SU-DHL-6 (cell line): Measurements from ENCODE around the gene MSS51.

Experiments
- H2AFZ ChIP-seq: fragments of 200-600 bp; sonication (generic); 2 replicates; pipeline ENCODE4 v1.6.1; 2014; ENCODE audit warnings: low read depth, mild to moderate bottlenecking, moderate library complexity, mixed read lengths, antibody characterized with exemption, low read length; ENCODE audit not compliant: severe bottlenecking
- H3F3A ChIP-seq: fragments of 200-600 bp; shearing (Covaris generic); 2 replicates; pipeline ENCODE4 v1.6.0; 2016; ENCODE audit warnings: antibody characterized with exemption, mild to moderate bottlenecking; ENCODE audit not compliant: insufficient read depth
- H3K27ac ChIP-seq: fragments of 200-600 bp; sonication (generic); 2 replicates; pipeline ENCODE4 v1.5.1; 2016; ENCODE audit warnings: low read depth, mild to moderate bottlenecking, low read length, moderate library complexity, mixed read lengths
- H3K27me3 ChIP-seq: fragments of 200-600 bp; sonication (generic), shearing (Covaris generic); 2 replicates; pipeline ENCODE4 v1.6.0; 2014; ENCODE audit warnings: mild to moderate bottlenecking, low read length
- H3K36me3 ChIP-seq: fragments of 200-600 bp; sonication (generic); 2 replicates; pipeline ENCODE4 v1.6.1; 2014; ENCODE audit warnings: mild to moderate bottlenecking, low read length, mixed read lengths
- H3K4me2 ChIP-seq: fragments of 300-600, 200-600 bp; shearing (Covaris generic), sonication (generic); 2 replicates; pipeline ENCODE4 v1.6.0; 2014; ENCODE audit warnings: low read length, low read depth, mild to moderate bottlenecking; ENCODE audit not compliant: poor library complexity, severe bottlenecking
- H3K4me3 ChIP-seq: fragments of 200-600 bp; sonication (generic); 2 replicates; pipeline ENCODE4 v1.5.1; 2014; ENCODE audit warnings: antibody characterized with exemption, low read length, mild to moderate bottlenecking, mixed read lengths; ENCODE audit not compliant: insufficient read depth, poor library complexity, severe bottlenecking
- H3K79me2 ChIP-seq: fragments of 200-600 bp; sonication (generic); 2 replicates; pipeline ENCODE4 v1.6.1; 2014; ENCODE audit warnings: mild to moderate bottlenecking, low read length, moderate library complexity; ENCODE audit not compliant: insufficient read depth
- H3K9ac ChIP-seq: fragments of 200-600 bp; sonication (generic); 2 replicates; pipeline ENCODE4 v1.7.0; 2014; ENCODE audit warnings: mild to moderate bottlenecking, low read length
- H3K9me2 ChIP-seq: fragments of 200-600 bp; sonication (generic); replicated peaks from 2 replicates; pipeline ENCODE4 v1.6.1; 2014; ENCODE audit warnings: low read length; ENCODE audit not compliant: insufficient read depth
- H3K9me3 ChIP-seq: fragments of 200-600 bp; sonication (generic); 2 replicates; pipeline ENCODE4 v1.6.1; 2014; ENCODE audit warnings: low read length, mixed read lengths; ENCODE audit not compliant: insufficient read depth
- H4K20me1 ChIP-seq: fragments of 200-600 bp; sonication (generic); 2 replicates; pipeline ENCODE4 v1.6.1; 2014; ENCODE audit warnings: low read depth, mild to moderate bottlenecking, antibody characterized with exemption, low read length, moderate library complexity, mixed read lengths
- EZH2phosphoT487 ChIP-seq: fragments of 200-600 bp; sonication (generic), shearing (Covaris generic); conservative IDR thresholded peaks from 2 replicates; pipeline ENCODE4 v1.6.1; 2018; ENCODE audit warnings: mild to moderate bottlenecking, antibody characterized with exemption, low read length, moderate library complexity, mixed read lengths
- TF ChIP-seq, protein P1 (sequence below): fragments of 200-600 bp; sonication (generic); IDR thresholded peaks from one replicate; pipeline ENCODE4 v1.5.1; 2017; ENCODE audit warnings: antibody characterized with exemption, mild to moderate bottlenecking, low read length, moderate library complexity; ENCODE audit not compliant: insufficient read depth, poor library complexity, severe bottlenecking

MSS51 gene

DNA sequence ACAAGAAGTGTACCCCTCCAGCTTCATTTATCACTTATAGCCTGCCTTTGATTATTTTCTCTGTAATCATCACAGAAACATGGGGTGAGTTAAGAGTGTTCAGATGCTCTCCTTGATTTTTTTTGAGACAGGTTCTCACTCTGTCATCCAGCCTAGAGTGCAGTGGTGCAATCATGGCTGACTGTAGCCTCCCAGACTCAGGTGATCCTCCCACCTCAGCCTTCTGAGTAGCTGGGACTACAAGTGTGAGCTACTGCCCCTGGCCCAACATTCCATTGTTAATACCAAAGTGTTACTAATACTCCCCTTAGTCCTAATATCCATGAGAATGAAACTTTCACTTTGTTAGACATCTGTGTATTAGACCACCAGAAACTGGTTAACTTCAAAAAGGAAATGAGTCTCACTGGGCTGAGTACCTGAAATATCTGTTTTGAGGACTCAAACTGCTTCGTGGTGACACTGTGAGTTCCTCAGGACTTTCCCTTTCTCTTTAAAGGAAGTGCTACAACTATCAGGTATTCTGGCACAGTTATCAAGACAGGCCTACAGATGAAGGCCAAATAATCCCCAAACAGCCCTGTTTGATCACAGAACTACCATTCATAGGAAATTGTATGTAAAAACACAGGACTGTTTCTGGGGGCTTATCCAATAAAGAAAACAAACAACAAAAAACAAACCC lies 54.2 kb downstream of the MSS51 start:
- Histone ChIP-seq H3K9me3 (no peaks in the 10 kb centered on the region), H3K9me2 (no peaks in the 10 kb centered on the region), H4K20me1 (no peaks in the 10 kb centered on the region), H3K4me3 (no peak overlapping the region), H3K27me3 (no peaks in the 10 kb centered on the region), H3K9ac (no peak overlapping the region), H3K27ac (no peak overlapping the region), H3K36me3 (peaks cover 18% of the 10 kb centered on the region; the same call in 1 of the 2 replicates), H3K4me2 (no peak overlapping the region), H3K79me2 (no peaks in the 10 kb centered on the region), H2AFZ (no peak overlapping the region), H3F3A (peaks cover 4% of the 10 kb centered on the region)
- no peak for TF ChIP-seq EZH2phosphoT487
- TF ChIP-seq, protein P1, sequence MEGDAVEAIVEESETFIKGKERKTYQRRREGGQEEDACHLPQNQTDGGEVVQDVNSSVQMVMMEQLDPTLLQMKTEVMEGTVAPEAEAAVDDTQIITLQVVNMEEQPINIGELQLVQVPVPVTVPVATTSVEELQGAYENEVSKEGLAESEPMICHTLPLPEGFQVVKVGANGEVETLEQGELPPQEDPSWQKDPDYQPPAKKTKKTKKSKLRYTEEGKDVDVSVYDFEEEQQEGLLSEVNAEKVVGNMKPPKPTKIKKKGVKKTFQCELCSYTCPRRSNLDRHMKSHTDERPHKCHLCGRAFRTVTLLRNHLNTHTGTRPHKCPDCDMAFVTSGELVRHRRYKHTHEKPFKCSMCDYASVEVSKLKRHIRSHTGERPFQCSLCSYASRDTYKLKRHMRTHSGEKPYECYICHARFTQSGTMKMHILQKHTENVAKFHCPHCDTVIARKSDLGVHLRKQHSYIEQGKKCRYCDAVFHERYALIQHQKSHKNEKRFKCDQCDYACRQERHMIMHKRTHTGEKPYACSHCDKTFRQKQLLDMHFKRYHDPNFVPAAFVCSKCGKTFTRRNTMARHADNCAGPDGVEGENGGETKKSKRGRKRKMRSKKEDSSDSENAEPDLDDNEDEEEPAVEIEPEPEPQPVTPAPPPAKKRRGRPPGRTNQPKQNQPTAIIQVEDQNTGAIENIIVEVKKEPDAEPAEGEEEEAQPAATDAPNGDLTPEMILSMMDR: no peak

DNA sequence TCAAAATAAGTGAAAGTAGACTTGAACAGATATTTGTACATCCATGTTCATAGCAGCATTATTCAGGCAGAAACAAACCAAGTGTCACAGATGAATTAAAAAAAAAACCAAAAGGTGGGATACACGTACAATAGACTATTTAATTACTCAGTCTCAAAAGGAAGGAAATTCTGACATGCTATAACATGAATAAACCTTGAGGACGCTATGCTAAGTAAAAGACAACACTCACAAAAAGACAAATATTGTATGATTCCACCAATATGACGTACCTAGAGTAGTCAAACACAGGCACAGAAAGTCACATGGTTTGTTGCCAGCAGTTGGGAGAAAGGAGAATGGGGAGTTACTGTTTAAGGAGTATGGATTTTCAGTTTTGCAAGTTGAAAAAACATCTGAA lies 56.7 kb downstream of the MSS51 start:
- Histone ChIP-seq H3K9ac (no peak overlapping the region), H3K27me3 (no peaks in the 10 kb centered on the region), H4K20me1 (no peaks in the 10 kb centered on the region), H3K36me3 (peaks cover 14% of the 10 kb centered on the region; the same call in 1 of the 2 replicates), H3K4me3 (no peak overlapping the region), H3K9me2 (no peaks in the 10 kb centered on the region), H3K9me3 (no peaks in the 10 kb centered on the region), H3K79me2 (no peaks in the 10 kb centered on the region), H3F3A (peaks cover 4% of the 10 kb centered on the region), H3K27ac (no peak overlapping the region), H2AFZ (no peak overlapping the region), H3K4me2 (no peak overlapping the region)
- TF ChIP-seq EZH2phosphoT487: no peak
- TF ChIP-seq, protein P1: no peak
